Measurements from ENCODE around the gene VWA3B.

DNA sequence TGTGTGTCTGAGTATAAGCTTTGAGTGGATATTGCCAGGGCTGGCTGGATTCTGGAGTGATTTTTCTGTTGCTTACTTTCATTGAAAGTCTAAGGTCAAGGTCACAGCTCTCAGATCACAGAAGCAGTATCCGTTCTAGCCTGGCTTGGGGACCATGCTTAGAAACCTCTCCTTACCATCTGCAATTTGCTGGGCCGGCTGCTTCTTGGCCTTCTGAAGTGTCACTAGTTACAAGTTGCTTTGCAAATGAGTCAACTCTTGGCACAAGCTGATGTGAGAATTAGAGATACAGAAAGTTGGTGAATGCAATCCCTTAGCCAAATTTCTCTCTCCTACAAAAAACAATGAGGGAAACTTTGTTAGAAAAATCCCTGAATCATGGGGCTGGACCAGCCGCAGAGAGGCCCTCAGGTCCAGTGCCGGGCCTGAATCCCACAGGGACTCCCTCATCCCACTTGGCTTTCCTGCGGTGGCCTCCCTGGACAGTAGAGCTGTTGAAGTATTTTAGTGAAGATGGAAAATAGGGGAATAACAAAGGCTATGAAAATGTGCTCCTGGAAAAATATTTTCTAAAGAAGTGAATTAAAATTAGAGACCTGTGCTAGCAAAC is 166.6 kb downstream of the VWA3B start:
- TF ChIP-seq, protein P1, sequence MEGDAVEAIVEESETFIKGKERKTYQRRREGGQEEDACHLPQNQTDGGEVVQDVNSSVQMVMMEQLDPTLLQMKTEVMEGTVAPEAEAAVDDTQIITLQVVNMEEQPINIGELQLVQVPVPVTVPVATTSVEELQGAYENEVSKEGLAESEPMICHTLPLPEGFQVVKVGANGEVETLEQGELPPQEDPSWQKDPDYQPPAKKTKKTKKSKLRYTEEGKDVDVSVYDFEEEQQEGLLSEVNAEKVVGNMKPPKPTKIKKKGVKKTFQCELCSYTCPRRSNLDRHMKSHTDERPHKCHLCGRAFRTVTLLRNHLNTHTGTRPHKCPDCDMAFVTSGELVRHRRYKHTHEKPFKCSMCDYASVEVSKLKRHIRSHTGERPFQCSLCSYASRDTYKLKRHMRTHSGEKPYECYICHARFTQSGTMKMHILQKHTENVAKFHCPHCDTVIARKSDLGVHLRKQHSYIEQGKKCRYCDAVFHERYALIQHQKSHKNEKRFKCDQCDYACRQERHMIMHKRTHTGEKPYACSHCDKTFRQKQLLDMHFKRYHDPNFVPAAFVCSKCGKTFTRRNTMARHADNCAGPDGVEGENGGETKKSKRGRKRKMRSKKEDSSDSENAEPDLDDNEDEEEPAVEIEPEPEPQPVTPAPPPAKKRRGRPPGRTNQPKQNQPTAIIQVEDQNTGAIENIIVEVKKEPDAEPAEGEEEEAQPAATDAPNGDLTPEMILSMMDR (conservative IDR thresholded peaks at IDR 0.05; ENCODE audit: low read length), result no peak
- TF ChIP-seq EZH2phosphoT487 (IDR thresholded peaks at IDR 0.05; ENCODE audit: borderline replicate concordance, low read depth, low read length), result no peak
